Measurements from ENCODE around the gene LRMDA.

LRMDA gene

GRCh38 chr10:75449382-75450074 lies 18.1 kb downstream of the LRMDA start:
- DNase-seq, result no peak

- no peak for DNase-seq
These were observed 18.6 kb downstream of the LRMDA start for GRCh38 chr10:75450075-75450445.

GRCh38 chr10:75450644-75451640 lies 19.5 kb downstream of the LRMDA start:
- no peak for DNase-seq

DNA sequence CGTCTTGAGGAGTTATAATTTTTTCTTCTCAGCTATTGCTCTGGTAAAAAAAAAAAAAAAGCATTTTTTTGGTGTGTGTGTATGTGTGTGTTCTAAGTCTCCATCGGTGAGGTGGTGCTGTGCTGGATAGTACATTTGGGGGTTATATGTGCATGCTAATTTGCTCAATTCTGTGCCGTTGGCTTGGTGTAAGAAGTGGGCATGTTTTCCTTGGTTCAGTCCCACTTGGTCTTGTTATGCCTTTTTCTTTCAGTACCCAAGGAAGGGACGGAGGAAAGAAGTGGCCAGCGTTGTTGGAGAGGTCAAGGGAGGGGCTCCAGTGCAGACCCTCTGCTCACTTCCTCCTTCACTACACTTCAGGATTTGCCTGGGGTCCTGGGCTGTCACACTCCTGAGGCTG lies 20.4 kb downstream of the LRMDA start:
- DNase-seq, result no peak

- no peak for DNase-seq
These were observed 21.6 kb downstream of the LRMDA start for GRCh38 chr10:75452997-75453396.

GRCh38 chr10:75456122-75456521 lies 24.7 kb downstream of the LRMDA start:
- DNase-seq, result no peak

DNA sequence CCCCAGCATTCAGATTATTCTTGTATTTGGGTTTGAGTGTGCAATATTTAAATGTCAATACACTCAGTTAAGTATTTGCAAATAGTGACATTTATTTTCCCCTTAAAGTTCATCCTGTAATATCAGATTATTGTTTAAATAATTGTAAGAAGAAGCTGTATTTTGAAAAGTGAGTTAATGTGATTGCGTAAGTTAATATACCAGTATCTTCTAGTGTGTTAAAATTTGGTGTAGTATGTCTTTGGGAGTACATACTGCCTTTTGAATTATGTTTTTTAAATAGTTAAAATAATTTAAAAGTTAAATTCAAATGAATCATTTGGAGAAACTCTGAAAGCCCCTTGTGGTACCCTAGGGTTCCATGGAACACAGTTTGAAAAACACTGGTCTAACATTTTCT lies 28.6 kb downstream of the LRMDA start:
- DNase-seq, result no peak

- no peak for DNase-seq
These were observed 30.5 kb downstream of the LRMDA start for GRCh38 chr10:75461672-75462649.

DNA sequence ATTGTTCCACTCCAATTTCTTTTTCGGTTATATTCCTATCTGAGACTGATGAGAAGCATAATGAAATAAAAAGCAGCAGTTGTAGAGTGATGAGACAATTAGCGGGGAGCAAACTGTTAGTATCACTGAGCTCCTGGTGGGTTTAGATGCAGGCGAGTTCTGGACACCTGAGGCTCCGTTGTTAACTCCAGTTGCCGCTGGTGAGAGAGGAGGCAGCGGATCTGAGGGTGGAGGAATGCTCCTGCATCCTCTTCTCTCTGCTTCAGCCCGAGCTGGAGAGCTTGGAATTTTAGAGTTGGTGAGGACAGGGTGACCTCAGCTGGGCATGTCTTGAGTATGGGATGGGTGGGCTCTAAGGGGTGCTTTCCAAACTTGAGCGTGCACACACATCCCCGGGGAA lies 31.4 kb downstream of the LRMDA start:
- no peak for DNase-seq

GRCh38 chr10:75464478-75465449 lies 33.3 kb downstream of the LRMDA start:
- DNase-seq, result no peak

DNA sequence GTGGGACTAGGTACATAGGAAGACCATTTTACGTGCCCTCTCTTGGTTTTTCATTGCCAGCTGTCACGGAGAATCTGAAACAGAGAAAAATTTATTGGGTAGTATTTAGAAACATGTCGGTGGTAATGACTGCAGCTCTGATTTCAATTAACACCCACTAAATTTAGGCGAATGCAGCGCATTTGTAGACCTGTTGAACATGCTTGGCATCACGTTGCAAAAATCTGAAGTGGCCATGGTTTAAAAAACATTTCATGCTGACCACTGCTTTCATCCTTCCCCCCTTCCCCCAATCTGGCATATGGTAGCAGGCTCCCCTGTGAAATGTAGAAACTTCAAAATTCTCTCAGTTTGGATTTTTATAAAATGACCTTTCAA lies 34.0 kb downstream of the LRMDA start:
- no peak for DNase-seq

- DNase-seq, result no peak
These were observed 34.6 kb downstream of the LRMDA start for GRCh38 chr10:75466001-75466400.

DNA sequence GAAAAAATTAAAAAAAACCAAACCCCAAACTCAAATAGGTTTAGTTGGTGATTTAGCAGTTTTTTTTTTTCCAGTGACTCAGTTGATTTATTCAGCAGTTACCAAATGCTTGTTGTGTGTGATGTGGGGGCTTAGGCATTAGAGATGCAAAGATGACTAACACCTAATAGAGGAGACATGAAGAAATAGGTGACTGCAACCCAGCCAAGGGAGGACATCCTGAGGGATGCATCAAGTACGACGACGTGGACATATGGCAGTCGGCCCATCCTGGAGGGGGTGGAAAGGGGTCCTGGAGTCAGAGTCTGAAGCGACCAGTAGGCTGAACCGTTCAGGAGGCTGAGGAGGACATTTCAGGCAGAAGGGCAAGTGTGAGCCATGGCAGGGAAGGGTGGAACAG lies 35.5 kb downstream of the LRMDA start:
- no peak for DNase-seq

- DNase-seq, result no peak
These were observed 37.2 kb downstream of the LRMDA start for GRCh38 chr10:75468612-75469005.

DNA sequence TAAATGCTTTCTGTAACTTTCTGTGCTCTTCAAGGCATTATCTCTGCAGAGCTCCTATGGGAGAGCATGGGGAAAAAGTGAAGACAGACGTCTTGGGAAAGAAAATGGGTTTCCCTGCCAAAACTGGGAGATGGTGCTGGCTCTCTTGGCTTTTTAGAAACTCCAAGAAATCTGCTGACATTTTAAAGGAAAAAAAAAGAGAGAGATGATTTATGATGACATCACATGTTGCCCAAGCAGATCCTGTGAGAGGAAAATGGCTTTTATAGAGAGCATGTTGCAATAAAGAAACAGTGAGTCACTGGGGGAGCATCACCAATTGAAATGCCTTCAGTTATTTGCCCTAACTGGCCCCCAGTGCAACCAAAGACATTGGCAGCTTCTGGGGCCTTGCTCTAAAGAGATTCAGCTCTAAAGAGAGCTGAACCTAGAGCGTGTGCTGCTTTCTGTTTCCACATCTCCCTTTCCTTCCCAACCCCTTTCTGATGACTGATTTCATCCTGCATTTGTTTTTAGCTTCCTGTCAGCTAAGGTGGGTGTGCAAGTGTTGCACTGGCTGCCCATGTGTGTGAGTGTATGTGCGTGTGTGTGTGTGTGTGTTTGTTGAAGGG lies 37.7 kb downstream of the LRMDA start:
- no peak for DNase-seq

- no peak for DNase-seq
These were observed 39.5 kb downstream of the LRMDA start for GRCh38 chr10:75470901-75471300.

- DNase-seq, result no peak
These were observed 41.3 kb downstream of the LRMDA start for GRCh38 chr10:75472685-75473084.

GRCh38 chr10:75474106-75474505 lies 42.7 kb downstream of the LRMDA start:
- DNase-seq, result no peak

DNA sequence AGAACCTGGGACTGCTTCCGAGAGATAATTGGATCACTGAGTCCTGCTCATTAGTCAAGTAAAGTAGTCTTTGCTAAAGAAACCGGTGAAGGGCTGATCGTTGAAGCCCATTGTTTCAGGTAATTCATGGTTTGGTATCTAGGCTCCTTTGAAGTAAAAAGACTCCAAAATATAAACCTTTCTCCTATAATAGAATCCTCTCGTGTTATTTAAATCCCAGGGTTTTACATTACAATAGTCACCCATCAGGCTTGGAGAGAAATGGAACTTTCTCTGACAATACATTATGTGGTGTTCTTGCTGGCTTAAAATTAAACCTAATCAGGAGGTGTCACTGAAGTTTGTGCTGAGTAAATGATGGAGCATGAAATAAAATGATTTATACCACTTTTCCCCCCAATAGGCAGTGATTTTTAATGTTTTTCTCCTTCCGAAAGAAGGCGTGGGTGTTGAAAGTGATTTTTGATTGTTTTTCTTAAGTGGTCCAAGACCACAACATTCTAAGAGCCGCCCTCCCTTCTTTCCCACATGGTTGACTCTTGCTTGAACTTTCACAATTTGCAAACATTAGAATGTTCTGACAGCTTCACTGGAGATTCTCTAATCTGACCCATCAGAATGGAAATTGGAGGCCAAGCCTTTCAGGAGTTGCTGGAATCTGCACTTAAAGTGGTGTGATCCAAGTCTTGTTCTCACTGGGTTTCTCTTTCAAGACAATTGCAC lies 44.2 kb downstream of the LRMDA start:
- DNase-seq, result no peak

DNA sequence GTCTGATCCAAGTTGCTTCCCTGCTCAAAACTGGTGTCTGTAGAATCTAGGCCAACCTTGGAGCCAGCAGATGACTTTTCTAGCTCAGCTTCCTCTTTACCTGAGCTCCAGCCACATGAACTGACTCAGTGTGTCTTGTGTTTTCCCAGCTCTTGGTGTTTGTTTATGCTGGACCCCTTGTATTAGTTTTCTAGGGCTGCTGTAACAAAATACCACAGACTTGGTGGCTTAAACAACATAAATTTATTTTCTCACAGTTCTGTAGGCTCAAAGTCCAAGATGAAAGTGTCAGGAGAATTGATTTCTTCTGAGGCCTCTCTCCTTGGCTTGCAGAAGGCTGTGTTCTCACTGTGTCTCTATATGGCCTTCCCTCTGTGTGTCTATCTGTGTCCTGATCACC lies 45.1 kb downstream of the LRMDA start:
- DNase-seq, result no peak

- no peak for DNase-seq
These were observed 45.6 kb downstream of the LRMDA start for GRCh38 chr10:75476985-75477384.
